GM12892 (cell line): ENCODE data around the gene COX10.

Experiments
- POLR2A ChIP-seq: IDR thresholded peaks from 2 replicates; pipeline ENCODE4 v1.6.1; 2011; ENCODE audit warnings: low read depth, low read length, control low read depth
- POLR2AphosphoS5 ChIP-seq: IDR thresholded peaks from 2 replicates; pipeline ENCODE4 v1.6.1; 2011; ENCODE audit warnings: low read depth, low read length, control low read depth
- TAF1 ChIP-seq: IDR thresholded peaks from 2 replicates; pipeline ENCODE4 v1.6.1; 2011; ENCODE audit warnings: low read depth, mild to moderate bottlenecking, control low read depth, low read length, borderline replicate concordance

GRCh38 chr17:14150619-14151018 lies 81.3 kb downstream of the COX10 start:
- no peak for TF ChIP-seq TAF1
- no peak for TF ChIP-seq POLR2AphosphoS5
- no peak for TF ChIP-seq POLR2A
